SH-SY5Y (cell line): ENCODE data around the gene KCNJ4.

ENCODE experiments used
- GATA2 ChIP-seq: IDR thresholded peaks from 2 replicates; pipeline ENCODE4 v1.6.1; 2011; ENCODE audit warnings: mild to moderate bottlenecking, low read depth, low read length
- GATA3 ChIP-seq: IDR thresholded peaks from 2 replicates; pipeline ENCODE4 v1.6.1; 2011; ENCODE audit warnings: low read depth, mild to moderate bottlenecking, low read length, moderate library complexity

DNA sequence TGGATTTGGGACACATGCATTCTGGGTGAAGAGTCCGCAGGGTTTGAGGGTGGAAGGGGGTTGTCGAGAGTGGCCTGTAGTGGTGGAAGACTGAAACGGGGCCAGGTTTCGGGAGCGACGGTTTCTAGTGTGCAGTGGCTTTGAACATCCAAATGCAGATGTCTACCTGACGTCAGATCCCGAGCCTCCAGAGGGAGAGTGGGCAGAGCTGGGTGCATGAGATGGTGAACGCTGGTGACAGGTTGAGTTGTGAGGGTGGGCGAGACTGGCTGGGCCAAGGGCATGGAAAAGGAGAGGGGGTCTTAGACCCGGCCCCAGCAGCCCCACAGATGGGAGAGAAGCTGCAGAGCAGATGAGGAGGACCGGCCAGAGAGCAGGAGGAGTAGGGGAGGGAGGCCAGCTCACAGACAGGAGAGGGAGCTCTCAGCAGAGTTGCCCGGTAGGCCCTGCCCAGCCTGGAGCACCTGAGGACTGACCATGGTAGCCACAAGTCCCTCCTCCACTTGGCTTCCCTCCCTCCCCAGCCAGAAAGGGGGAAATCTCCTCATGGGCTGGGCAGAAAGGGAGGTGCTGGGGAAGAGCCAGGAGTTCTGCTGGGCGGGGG lies 14.2 kb downstream of the KCNJ4 start:
- no peak for TF ChIP-seq GATA3
- no peak for TF ChIP-seq GATA2
